ENCODE data around the gene NHS.

Gene NHS

GRCh38 chrX:17725181-17725580, 350.2 kb downstream of the NHS start:
- Histone ChIP-seq H3K9me3 (no peaks in the 10 kb centered on the region), H3K27me3 (no peaks in the 10 kb centered on the region), H3K36me3 (no peaks in the 10 kb centered on the region), H3K4me3 (ENCODE audit: low read depth, low read length) (no peak overlapping the region), H3K4me1 (no peaks in the 10 kb centered on the region)
- no peak for DNase-seq
- no peak for TF ChIP-seq CTCF (IDR thresholded peaks at IDR 0.05; ENCODE audit: low read depth, low read length)

GRCh38 chrX:17732138-17732783, 357.3 kb downstream of the NHS start:
- Histone ChIP-seq H3K4me3 (ENCODE audit: low read depth, low read length) (no peak overlapping the region), H3K9me3 (no peaks in the 10 kb centered on the region), H3K27me3 (no peaks in the 10 kb centered on the region), H3K4me1 (no peaks in the 10 kb centered on the region), H3K36me3 (no peaks in the 10 kb centered on the region)
- no peak for DNase-seq
- no peak for TF ChIP-seq CTCF (IDR thresholded peaks at IDR 0.05; ENCODE audit: low read depth, low read length)

DNA sequence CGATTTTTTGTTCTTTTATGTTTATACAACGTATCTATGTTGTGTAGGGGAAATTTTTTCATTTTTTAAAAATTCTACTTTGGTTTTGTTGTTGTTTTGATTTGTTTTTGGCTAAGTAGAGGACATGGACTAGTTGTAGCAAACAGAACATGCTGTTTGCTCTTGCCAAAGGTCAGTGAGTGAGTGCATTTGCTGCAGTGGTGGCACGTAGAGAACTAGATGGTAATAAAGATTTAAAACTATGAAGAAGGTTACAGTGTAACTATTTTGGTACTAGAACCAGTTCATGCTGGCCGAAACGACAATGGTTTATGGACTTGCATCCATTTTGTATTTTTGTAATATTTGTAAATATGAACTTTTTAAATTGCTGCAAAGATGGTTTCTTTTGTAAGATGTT, 360.4 kb downstream of the NHS start:
- Histone ChIP-seq H3K36me3 (no peaks in the 10 kb centered on the region), H3K4me3 (ENCODE audit: low read depth, low read length) (no peak overlapping the region), H3K4me1 (no peaks in the 10 kb centered on the region), H3K9me3 (no peaks in the 10 kb centered on the region), H3K27me3 (no peaks in the 10 kb centered on the region)
- TF ChIP-seq CTCF (IDR thresholded peaks at IDR 0.05; ENCODE audit: low read depth, low read length): no peak
- no peak for DNase-seq

- no peaks in the 10 kb centered on the region for H3K9me3 ChIP-seq
- H3K4me1 ChIP-seq: no peaks in the 10 kb centered on the region
- H3K4me3 ChIP-seq (ENCODE audit: low read depth, low read length): peak overlapping the region; percentile 53
- no peak for DNase-seq
- no peaks in the 10 kb centered on the region for H3K27me3 ChIP-seq
- no peaks in the 10 kb centered on the region for H3K36me3 ChIP-seq
- no peak for TF ChIP-seq CTCF (IDR thresholded peaks at IDR 0.05; ENCODE audit: low read depth, low read length)
Observed at GRCh38 chrX:17736478-17736855, 361.5 kb downstream of the NHS start.

DNA sequence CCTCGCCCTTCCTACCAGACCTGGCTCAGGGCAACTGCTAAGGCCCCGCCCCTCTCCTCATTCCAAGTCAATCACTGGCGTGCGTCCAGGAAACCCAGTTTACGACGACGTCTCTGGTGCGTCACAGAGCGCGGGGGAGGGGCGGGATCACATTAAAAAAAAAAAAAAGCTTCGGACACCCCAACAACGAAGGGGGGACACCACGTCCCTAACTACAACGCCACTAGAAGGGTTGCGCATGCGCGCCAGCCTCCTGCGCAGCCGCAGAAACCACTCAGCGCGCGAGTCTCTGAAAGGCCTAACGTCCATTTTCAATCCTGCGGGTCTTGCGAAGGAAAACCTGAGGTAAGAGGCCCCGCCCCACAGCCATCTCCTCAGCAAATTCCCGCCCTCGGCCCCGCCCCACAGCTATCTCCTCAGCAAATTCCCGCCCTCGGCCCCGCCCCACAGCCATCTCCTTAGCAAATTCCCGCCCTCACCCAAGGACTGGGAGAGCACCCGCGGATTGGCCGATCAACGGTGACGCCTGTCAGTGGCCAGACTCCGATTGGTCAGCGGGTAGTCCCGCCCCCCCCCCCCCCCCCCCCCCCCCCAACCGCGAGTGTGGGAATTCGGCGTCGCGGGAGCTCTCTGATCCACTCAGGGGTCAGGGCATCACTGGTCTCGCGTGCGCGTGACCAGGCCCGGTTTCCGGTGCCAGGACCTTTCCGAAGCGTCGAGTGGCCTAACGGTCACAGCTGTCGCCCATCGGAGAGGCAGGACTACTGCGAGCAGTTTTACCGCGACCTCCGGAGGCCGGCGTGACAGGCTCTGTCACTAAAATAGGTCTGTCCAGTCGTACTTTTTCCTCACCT, 362.1 kb downstream of the NHS start, which contains the start of gene SCML1:
SCML1 (plus strand) TSS at position 638 of the 854 bp plus-strand sequence. CDS start 6,694 bp downstream, outside the sequence.
- Histone ChIP-seq H3K36me3 (no peaks in the 10 kb centered on the region), H3K9me3 (no peaks in the 10 kb centered on the region), H3K4me3 (ENCODE audit: low read depth, low read length) (peak within 1 kb of the TSS; percentile 61), H3K4me1 (no peaks in the 10 kb centered on the region), H3K27me3 (no peaks in the 10 kb centered on the region)
- no peak for TF ChIP-seq CTCF (IDR thresholded peaks at IDR 0.05; ENCODE audit: low read depth, low read length)
- peak; percentile 97 for DNase-seq

DNA sequence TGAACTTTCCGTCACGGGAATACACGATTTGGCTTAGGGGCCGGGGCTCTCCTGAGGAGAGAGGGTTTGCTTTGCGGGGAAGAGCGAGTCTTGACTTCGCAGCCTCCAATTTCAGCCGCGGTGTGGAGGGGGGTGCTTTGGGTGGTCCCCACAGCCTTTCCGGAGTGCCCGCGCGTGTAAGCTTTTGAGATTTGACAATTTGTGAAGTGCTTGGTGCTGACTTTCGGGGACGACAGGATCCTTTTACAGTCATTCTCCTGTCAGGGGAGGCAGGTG, 362.6 kb downstream of the NHS start:
- H3K4me3 ChIP-seq (ENCODE audit: low read depth, low read length): peak overlapping the region; percentile 61
- DNase-seq: no peak
- no peak for TF ChIP-seq CTCF (IDR thresholded peaks at IDR 0.05; ENCODE audit: low read depth, low read length)
- H3K4me1 ChIP-seq: no peaks in the 10 kb centered on the region
- H3K9me3 ChIP-seq: no peaks in the 10 kb centered on the region
- H3K27me3 ChIP-seq: no peaks in the 10 kb centered on the region
- H3K36me3 ChIP-seq: no peaks in the 10 kb centered on the region

All from BE2C (cell line).